Fibroblast of lung (primary cell): ENCODE data around the gene SERGEF. TPM values are rescaled to one million over a fixed set of nuclear protein-coding genes. Genes with fewer than 3 reads are reported as not detected.

Experiments
- DNase-seq, 2 donors: peaks; one replicate each; pipeline versions ENCODE4 v3.0.0 to v3.0.0-alpha.2; 2010; ENCODE audit warnings: low read depth in 2 of 2
- H2AFZ ChIP-seq: 2 replicates; pipeline ENCODE4 v1.5.1; 2012; ENCODE audit warnings: low read length, control low read depth, inconsistent platforms
- H3K27ac ChIP-seq: 2 replicates; pipeline ENCODE4 v1.5.1; 2011; ENCODE audit warnings: low read length, control low read depth; ENCODE audit not compliant: insufficient read depth
- H3K27me3 ChIP-seq: 2 replicates; pipeline ENCODE4 v1.5.1; 2011; ENCODE audit warnings: mild to moderate bottlenecking, low read length; ENCODE audit not compliant: control insufficient read depth, insufficient read depth
- H3K36me3 ChIP-seq: 2 replicates; pipeline ENCODE4 v1.5.1; 2011; ENCODE audit warnings: low read length; ENCODE audit not compliant: control insufficient read depth, insufficient read depth
- H3K4me1 ChIP-seq: 2 replicates; pipeline ENCODE4 v1.5.1; 2011; ENCODE audit warnings: low read length; ENCODE audit not compliant: control insufficient read depth, insufficient read depth; ENCODE audit errors: extremely low read depth
- H3K4me2 ChIP-seq: 2 replicates; pipeline ENCODE4 v1.5.1; 2011; ENCODE audit warnings: low read length, control low read depth; ENCODE audit not compliant: insufficient read depth; ENCODE audit errors: extremely low read depth
- H3K4me3 ChIP-seq, 4 experiments: fragments of 200-600 bp in 1 of 4; sonication (generic) in 1 of 4; replicated peaks in 1 of 4; 2 replicates each; pipeline ENCODE4 v1.5.1; 2011 to 2016; ENCODE audit warnings: low read length in 4 of 4, low read depth in 3 of 4, mild to moderate bottlenecking in 3 of 4, control low read depth in 2 of 4, inconsistent platforms in 1 of 4, mixed read lengths in 1 of 4; ENCODE audit not compliant: insufficient read depth in 1 of 4; ENCODE audit errors: control extremely low read depth in 1 of 4
- H3K79me2 ChIP-seq: 2 replicates; pipeline ENCODE4 v1.5.1; 2012; ENCODE audit warnings: mild to moderate bottlenecking, low read length, inconsistent platforms; ENCODE audit not compliant: control insufficient read depth, insufficient read depth
- H3K9ac ChIP-seq: 2 replicates; pipeline ENCODE4 v1.5.1; 2011; ENCODE audit warnings: mild to moderate bottlenecking, low read length, control low read depth; ENCODE audit not compliant: insufficient read depth
- H3K9me3 ChIP-seq: 2 replicates; pipeline ENCODE4 v1.5.1; 2012; ENCODE audit warnings: low read depth, low read length; ENCODE audit not compliant: control insufficient read depth, insufficient read depth
- H4K20me1 ChIP-seq: 2 replicates; pipeline ENCODE4 v1.5.1; 2011; ENCODE audit warnings: low read length; ENCODE audit not compliant: control insufficient read depth, insufficient read depth; ENCODE audit errors: extremely low read depth
- EZH2 ChIP-seq: IDR thresholded peaks from 2 replicates; pipeline ENCODE4 v1.5.1; 2012; ENCODE audit warnings: low read length, control low read depth, mild to moderate bottlenecking; ENCODE audit errors: missing control alignments
- polyA plus RNA-seq, 2 donors: library from polyadenylated mRNA; depleted of rRNA in 1 of 2; stranded (reverse) in 1 of 2; unstranded in 1 of 2; fragments of >200 nt; gene quantifications; 2 replicates each; pipeline ENCODE4 v1.2.1, GENCODE V29; 2011 to 2012; ENCODE audit warnings: missing spikeins in 1 of 2
- total RNA-seq: library from RNA; depleted of rRNA; stranded (reverse); fragments of >200 nt; gene quantifications from 2 replicates; pipeline ENCODE4 v1.2.1, GENCODE V29; 2014
- TF ChIP-seq, protein P1 (sequence below), 2 donors: IDR thresholded peaks in 1 of 2; conservative IDR thresholded peaks in 1 of 2; 1 replicate in 1 of 2; 2 replicates in 1 of 2; pipeline ENCODE4 v1.5.1; 2011 to 2012; ENCODE audit warnings: low read length in 2 of 2, control low read depth in 1 of 2, inconsistent platforms in 1 of 2, low read depth in 1 of 2, mild to moderate bottlenecking in 1 of 2

SERGEF gene
- total and polyA plus RNA-seq, 2 donors (not counting 1 experiment from before 2014, with no cell fraction given), result 14.5 to 38.5 TPM

DNA sequence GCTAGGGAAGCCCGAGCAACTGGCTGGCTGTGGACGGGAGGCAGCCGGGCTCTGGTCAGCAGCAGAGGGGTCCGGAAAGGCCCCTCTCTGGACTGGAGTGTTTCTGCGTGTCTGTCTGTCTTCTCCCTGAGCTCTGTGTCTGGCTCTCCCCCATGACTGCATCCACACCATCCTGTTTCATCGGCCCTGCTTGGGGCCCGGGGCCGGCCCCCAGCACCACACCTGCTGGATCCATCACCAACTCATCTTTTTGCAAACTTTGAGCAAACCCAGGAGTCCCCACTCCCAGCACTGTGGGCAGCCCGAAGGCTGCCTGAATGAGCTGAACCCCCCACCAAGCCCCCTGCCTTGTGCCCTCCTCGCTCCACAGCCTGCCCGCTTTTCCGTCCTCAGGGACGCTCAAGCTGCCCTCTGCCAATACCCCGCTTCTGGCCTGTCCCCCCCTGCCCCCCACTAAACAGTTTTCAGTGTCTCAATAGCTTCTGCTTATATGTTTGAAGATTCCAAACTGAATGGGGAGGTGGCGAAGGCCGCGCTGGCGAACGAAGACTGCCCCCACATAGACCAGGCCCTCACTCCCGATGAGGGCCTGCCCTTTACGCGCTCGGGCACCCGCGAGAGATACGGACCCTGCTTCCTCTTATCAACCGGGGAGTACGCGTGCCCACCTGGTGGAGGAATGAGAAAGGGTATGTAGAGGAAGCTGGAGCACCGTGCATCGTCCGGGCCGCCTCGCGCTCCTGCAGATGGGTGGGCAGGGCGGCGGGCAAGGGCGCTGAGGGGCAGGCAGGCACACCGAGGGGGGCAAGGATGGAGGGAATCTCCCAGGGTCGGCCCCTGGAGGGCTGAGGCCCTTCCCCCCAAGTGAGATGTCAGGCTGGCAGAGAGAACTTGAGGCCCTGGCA lies 233.6 kb downstream of the SERGEF start:
- DNase-seq, result no peak
- H3K27me3 ChIP-seq, result peaks cover 4% of the 10 kb centered on the region
- H4K20me1 ChIP-seq, result no peaks in the 10 kb centered on the region
- no peak overlapping the region for H3K9ac ChIP-seq
- H3K4me3 ChIP-seq, result no peak overlapping the region
- no peak overlapping the region for H2AFZ ChIP-seq
- no peak overlapping the region for H3K27ac ChIP-seq
- no peak overlapping the region for H3K4me2 ChIP-seq
- no peaks in the 10 kb centered on the region for H3K79me2 ChIP-seq
- H3K36me3 ChIP-seq, result no peaks in the 10 kb centered on the region
- no peaks in the 10 kb centered on the region for H3K9me3 ChIP-seq
- no peak for TF ChIP-seq EZH2
- TF ChIP-seq, protein P1, sequence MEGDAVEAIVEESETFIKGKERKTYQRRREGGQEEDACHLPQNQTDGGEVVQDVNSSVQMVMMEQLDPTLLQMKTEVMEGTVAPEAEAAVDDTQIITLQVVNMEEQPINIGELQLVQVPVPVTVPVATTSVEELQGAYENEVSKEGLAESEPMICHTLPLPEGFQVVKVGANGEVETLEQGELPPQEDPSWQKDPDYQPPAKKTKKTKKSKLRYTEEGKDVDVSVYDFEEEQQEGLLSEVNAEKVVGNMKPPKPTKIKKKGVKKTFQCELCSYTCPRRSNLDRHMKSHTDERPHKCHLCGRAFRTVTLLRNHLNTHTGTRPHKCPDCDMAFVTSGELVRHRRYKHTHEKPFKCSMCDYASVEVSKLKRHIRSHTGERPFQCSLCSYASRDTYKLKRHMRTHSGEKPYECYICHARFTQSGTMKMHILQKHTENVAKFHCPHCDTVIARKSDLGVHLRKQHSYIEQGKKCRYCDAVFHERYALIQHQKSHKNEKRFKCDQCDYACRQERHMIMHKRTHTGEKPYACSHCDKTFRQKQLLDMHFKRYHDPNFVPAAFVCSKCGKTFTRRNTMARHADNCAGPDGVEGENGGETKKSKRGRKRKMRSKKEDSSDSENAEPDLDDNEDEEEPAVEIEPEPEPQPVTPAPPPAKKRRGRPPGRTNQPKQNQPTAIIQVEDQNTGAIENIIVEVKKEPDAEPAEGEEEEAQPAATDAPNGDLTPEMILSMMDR (conservative IDR thresholded peaks at IDR 0.05 in 1 of 2, IDR thresholded peaks at IDR 0.05 in 1 of 2; ENCODE audit: low read depth in 1 of 2, low read length in 2 of 2), result no peak
- H3K4me1 ChIP-seq, result no peaks in the 10 kb centered on the region

GRCh38 chr11:17778352-17778751 lies 234.5 kb downstream of the SERGEF start:
- Histone ChIP-seq H4K20me1 (no peaks in the 10 kb centered on the region), H3K27me3 (peaks cover 4% of the 10 kb centered on the region), H3K4me3 (no peak overlapping the region), H3K4me1 (no peaks in the 10 kb centered on the region), H3K4me2 (no peak overlapping the region), H3K27ac (no peak overlapping the region), H2AFZ (no peak overlapping the region), H3K79me2 (no peaks in the 10 kb centered on the region), H3K9ac (no peak overlapping the region), H3K36me3 (no peaks in the 10 kb centered on the region), H3K9me3 (no peaks in the 10 kb centered on the region)
- DNase-seq, result no peak
- TF ChIP-seq EZH2, result no peak
- TF ChIP-seq, protein P1 (conservative IDR thresholded peaks at IDR 0.05 in 1 of 2, IDR thresholded peaks at IDR 0.05 in 1 of 2; ENCODE audit: low read depth in 1 of 2, low read length in 2 of 2), result no peak

DNA sequence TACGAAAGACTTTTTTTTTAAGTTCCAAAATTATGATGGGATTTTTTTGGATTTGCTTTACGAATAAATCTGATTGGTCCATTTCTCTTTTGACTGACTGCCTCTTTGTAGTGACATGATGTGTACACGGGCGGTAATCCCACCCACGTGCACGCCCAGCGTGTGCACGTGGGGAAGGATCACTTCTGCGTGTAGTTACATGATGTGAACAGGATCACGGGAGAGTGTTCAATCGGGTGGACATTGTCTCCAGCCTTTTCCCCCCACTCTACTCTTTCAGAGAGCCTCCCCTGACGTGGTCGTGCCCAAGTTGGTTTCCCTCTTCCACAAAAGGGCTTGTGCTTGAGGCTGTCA lies 235.1 kb downstream of the SERGEF start:
- Histone ChIP-seq H4K20me1 (no peaks in the 10 kb centered on the region), H3K4me1 (no peaks in the 10 kb centered on the region), H3K4me3 (no peak overlapping the region), H2AFZ (no peak overlapping the region), H3K27ac (no peak overlapping the region), H3K4me2 (no peak overlapping the region), H3K79me2 (no peaks in the 10 kb centered on the region), H3K9me3 (no peaks in the 10 kb centered on the region), H3K9ac (no peak overlapping the region), H3K27me3 (peaks cover 4% of the 10 kb centered on the region), H3K36me3 (no peaks in the 10 kb centered on the region)
- TF ChIP-seq EZH2, result no peak
- TF ChIP-seq, protein P1 (conservative IDR thresholded peaks at IDR 0.05 in 1 of 2, IDR thresholded peaks at IDR 0.05 in 1 of 2; ENCODE audit: low read depth in 1 of 2, low read length in 2 of 2), result no peak
- DNase-seq, result no peak
